Upper lobe of right lung (tissue), 1 donor: ENCODE results near the gene RFPL2. TPM values are rescaled to one million over a fixed set of nuclear protein-coding genes. Genes with fewer than 3 reads are reported as not detected.
"Not testable (repeated sequence)": the region's sequence is repeated elsewhere in the genome, so short reads cannot be mapped to it uniquely, and the experiment has no call there.

ENCODE experiments used
- ATAC-seq: fragments of 200-7000 bp; cut with Tn5 transposase; one replicate; pipeline ENCODE4 v1.9.1; 2020; ENCODE audit warnings: mild to moderate bottlenecking, moderate library complexity
- DNase-seq: peaks from one replicate; pipeline ENCODE4 v3.0.0-alpha.2; 2020
- H3K27ac ChIP-seq: fragments of 200-600 bp; one replicate; pipeline ENCODE4 v1.8.0; 2022
- H3K27me3 ChIP-seq: fragments of 200-600 bp; one replicate; pipeline ENCODE4 v1.8.0; 2022; ENCODE audit warnings: mild to moderate bottlenecking
- H3K36me3 ChIP-seq: fragments of 200-600 bp; one replicate; pipeline ENCODE4 v1.8.0; 2022
- H3K4me1 ChIP-seq: fragments of 200-600 bp; one replicate; pipeline ENCODE4 v1.8.0; 2022
- H3K4me3 ChIP-seq: fragments of 200-600 bp; one replicate; pipeline ENCODE4 v1.8.0; 2022; ENCODE audit warnings: mild to moderate bottlenecking
- H3K9me3 ChIP-seq: fragments of 200-600 bp; one replicate; pipeline ENCODE4 v1.8.0; 2022
- intact Hi-C: fragments of 100-400 bp; cut with DNase I; formaldehyde crosslinking; loops from one replicate; pipeline ENCODE4 v1.11.0; 2022
- total RNA-seq: library from RNA; stranded (reverse); fragmentation: NEBNext Ultra II Directional; extraction: Animal tissue kit (Norgen Biotek cat#: 25700); gene quantifications from one replicate; pipeline ENCODE4 v1.2.1, GENCODE V29; 2021
- TF ChIP-seq, protein P1 (sequence below): fragments of 200-600 bp; IDR thresholded peaks from one replicate; pipeline ENCODE4 v1.8.0; 2022; ENCODE audit warnings: antibody characterized with exemption
- donor health status: DM: no; HTN: yes; CAD: no; lungs with severe emphysema.

RFPL2 gene
- total RNA-seq, 1 donor from 2014 or later, result not detected

DNA sequence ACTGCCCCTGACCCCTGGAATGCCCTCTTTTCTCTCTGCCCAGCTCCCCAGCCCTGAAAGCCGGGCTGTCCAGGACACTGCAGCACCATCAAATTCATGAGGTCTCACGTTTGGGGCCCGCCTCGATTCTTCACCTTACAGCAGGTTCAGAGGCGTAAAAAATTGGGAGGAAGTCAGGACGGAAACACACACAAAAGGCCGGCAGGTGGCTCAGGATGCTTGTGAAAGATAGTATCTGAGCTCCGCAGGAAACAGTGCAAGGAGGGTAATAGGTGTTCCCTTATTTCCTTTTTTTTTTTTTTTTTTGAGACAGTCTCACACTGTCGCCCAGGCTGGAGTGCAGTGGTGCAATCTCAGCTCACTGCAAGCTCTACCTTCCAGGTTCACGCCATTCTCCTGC is 4.1 kb downstream of the RFPL2 start:
- Histone ChIP-seq H3K27ac (no peak overlapping the region), H3K27me3 (peaks cover 38% of the 10 kb centered on the region), H3K36me3 (no peaks in the 10 kb centered on the region), H3K4me1 (peaks cover 11% of the 10 kb centered on the region), H3K9me3 (no peaks in the 10 kb centered on the region), H3K4me3 (no peak overlapping the region)
- intact Hi-C loops, result no loop called here
- TF ChIP-seq, protein P1, sequence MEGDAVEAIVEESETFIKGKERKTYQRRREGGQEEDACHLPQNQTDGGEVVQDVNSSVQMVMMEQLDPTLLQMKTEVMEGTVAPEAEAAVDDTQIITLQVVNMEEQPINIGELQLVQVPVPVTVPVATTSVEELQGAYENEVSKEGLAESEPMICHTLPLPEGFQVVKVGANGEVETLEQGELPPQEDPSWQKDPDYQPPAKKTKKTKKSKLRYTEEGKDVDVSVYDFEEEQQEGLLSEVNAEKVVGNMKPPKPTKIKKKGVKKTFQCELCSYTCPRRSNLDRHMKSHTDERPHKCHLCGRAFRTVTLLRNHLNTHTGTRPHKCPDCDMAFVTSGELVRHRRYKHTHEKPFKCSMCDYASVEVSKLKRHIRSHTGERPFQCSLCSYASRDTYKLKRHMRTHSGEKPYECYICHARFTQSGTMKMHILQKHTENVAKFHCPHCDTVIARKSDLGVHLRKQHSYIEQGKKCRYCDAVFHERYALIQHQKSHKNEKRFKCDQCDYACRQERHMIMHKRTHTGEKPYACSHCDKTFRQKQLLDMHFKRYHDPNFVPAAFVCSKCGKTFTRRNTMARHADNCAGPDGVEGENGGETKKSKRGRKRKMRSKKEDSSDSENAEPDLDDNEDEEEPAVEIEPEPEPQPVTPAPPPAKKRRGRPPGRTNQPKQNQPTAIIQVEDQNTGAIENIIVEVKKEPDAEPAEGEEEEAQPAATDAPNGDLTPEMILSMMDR, result no peak
- ATAC-seq (no peak), DNase-seq (no peak)

DNA sequence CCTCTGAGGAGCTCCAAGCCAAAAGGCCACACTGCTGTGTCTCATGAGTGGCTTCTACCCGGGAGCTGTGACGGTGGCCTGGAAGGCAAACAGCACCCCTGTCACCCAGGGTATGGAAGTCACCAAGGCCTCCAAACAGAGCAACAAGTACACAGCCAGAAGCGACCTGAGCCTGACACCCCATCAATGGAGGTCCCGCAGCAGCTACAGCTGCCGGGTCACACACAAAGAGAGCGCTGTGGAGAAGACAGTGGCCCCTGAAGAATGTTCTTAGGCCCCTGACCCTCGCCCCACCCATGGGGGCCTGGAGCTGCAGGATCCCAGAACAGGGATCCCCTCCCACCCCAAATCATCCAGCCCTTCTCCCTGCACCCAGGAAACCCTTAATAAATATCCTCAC is 4.9 kb downstream of the RFPL2 start:
- no peak for ATAC-seq
- intact Hi-C loops, result no loop called here
- TF ChIP-seq, protein P1, result no peak
- H3K4me1 ChIP-seq, result peaks cover 11% of the 10 kb centered on the region
- H3K27ac ChIP-seq, result no peak overlapping the region
- H3K27me3 ChIP-seq, result peaks cover 38% of the 10 kb centered on the region
- H3K36me3 ChIP-seq, result no peaks in the 10 kb centered on the region
- DNase-seq, result no peak
- H3K9me3 ChIP-seq, result no peaks in the 10 kb centered on the region
- no peak overlapping the region for H3K4me3 ChIP-seq

- Histone ChIP-seq H3K4me3 (no peak overlapping the region), H3K27me3 (peaks cover 35% of the 10 kb centered on the region), H3K27ac (no peak overlapping the region), H3K4me1 (peaks cover 11% of the 10 kb centered on the region), H3K9me3 (no peaks in the 10 kb centered on the region), H3K36me3 (no peaks in the 10 kb centered on the region)
- no peak for DNase-seq
- ATAC-seq, result no peak
- TF ChIP-seq, protein P1, result no peak
- intact Hi-C loops, result no loop called here
Measured at GRCh38 chr22:32199341-32199740, 5.5 kb downstream of the RFPL2 start.

- DNase-seq, H3K36me3 ChIP-seq, H3K27ac ChIP-seq, H3K4me3 ChIP-seq, H3K4me1 ChIP-seq, ATAC-seq, H3K9me3 ChIP-seq, intact Hi-C loops: not testable (repeated sequence)
- H3K27me3 ChIP-seq, result peaks cover 19% of the 10 kb centered on the region
Measured at GRCh38 chr22:32197553-32198226, 7.2 kb downstream of the RFPL2 start.

DNA sequence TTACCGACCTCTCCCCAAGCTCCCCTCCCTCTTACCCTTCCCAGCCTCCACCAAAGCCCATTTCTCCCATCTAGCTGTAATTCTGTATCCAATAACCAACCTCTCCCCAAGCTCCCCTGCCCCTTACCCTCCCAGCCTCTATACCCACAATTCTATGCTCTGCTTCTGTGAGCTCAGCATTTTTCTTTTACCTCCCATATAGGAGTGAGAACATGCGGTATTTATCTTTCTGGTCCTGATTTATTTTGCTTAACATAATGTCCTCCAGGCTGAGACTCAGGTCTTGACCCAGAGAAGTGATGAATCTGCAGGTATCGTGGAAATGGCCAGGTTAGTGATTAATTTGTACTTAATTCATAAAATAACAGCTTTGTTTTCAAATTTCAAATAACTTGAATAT is 9.0 kb downstream of the RFPL2 start:
- H3K27me3 ChIP-seq, result peaks cover 16% of the 10 kb centered on the region
- H3K27ac ChIP-seq, H3K36me3 ChIP-seq, ATAC-seq, H3K4me3 ChIP-seq, intact Hi-C loops, H3K9me3 ChIP-seq, H3K4me1 ChIP-seq, DNase-seq: not testable (repeated sequence)

- intact Hi-C loops, DNase-seq, H3K4me3 ChIP-seq, H3K27ac ChIP-seq, H3K9me3 ChIP-seq, H3K36me3 ChIP-seq, H3K4me1 ChIP-seq, ATAC-seq: not testable (repeated sequence)
- H3K27me3 ChIP-seq, result peaks cover 16% of the 10 kb centered on the region
Measured at GRCh38 chr22:32193346-32193745, 11.5 kb downstream of the RFPL2 start.

GRCh38 chr22:32191021-32191420 is 13.9 kb downstream of the RFPL2 start:
- H3K4me1 ChIP-seq, DNase-seq, H3K4me3 ChIP-seq, ATAC-seq, H3K27ac ChIP-seq, H3K9me3 ChIP-seq, H3K27me3 ChIP-seq, intact Hi-C loops, H3K36me3 ChIP-seq: not testable (repeated sequence)

- ATAC-seq (no peak), DNase-seq (no peak)
- TF ChIP-seq, protein P1, result no peak
- no peak overlapping the region for H3K27ac ChIP-seq
- no peaks in the 10 kb centered on the region for H3K4me1 ChIP-seq
- H3K4me3 ChIP-seq, result no peak overlapping the region
- peaks cover 4% of the 10 kb centered on the region for H3K27me3 ChIP-seq
- H3K9me3 ChIP-seq, result no peaks in the 10 kb centered on the region
- no peaks in the 10 kb centered on the region for H3K36me3 ChIP-seq
- intact Hi-C loops, result no loop called here
Measured at GRCh38 chr22:32185821-32186220, 19.1 kb downstream of the RFPL2 start.
